PC-9 (cell line): ENCODE results near the gene RUNX2.

Experiments
- EZH2 ChIP-seq: fragments of 200-600 bp; sonication (generic); IDR thresholded peaks from 2 replicates; pipeline ENCODE4 v1.8.0; 2017; ENCODE audit warnings: antibody characterized with exemption, low read depth
- TF ChIP-seq, protein P1 (sequence below): fragments of 200-600 bp; sonication (generic); conservative IDR thresholded peaks from 2 replicates; pipeline ENCODE4 v1.6.1; 2017; ENCODE audit warnings: mixed run types, antibody characterized with exemption, mild to moderate bottlenecking, moderate library complexity

DNA sequence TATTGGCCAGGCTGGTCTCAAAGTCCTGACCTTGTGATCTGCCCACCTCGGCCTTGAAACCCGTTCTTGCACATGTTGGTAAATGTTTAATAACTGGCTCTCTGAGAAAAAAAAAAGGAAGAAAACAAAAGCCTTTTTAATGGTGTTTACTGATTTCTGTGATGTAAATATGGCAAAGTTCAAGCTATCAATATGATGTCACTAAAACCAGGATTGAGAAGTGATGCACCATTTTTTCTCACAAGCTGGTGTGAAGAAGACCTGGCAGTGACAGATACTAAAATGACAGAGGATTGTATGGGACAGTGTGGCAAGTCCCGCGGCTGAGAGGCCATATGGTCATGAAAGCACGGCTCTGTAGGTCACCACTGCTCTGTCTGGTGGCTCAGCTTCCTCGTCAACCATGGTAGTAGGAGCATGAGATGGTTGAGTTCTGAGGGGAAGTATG lies 245.9 kb downstream of the RUNX2 start:
- TF ChIP-seq, protein P1, sequence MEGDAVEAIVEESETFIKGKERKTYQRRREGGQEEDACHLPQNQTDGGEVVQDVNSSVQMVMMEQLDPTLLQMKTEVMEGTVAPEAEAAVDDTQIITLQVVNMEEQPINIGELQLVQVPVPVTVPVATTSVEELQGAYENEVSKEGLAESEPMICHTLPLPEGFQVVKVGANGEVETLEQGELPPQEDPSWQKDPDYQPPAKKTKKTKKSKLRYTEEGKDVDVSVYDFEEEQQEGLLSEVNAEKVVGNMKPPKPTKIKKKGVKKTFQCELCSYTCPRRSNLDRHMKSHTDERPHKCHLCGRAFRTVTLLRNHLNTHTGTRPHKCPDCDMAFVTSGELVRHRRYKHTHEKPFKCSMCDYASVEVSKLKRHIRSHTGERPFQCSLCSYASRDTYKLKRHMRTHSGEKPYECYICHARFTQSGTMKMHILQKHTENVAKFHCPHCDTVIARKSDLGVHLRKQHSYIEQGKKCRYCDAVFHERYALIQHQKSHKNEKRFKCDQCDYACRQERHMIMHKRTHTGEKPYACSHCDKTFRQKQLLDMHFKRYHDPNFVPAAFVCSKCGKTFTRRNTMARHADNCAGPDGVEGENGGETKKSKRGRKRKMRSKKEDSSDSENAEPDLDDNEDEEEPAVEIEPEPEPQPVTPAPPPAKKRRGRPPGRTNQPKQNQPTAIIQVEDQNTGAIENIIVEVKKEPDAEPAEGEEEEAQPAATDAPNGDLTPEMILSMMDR, result no peak
- TF ChIP-seq EZH2, result no peak
